GM19455 (cell line): ENCODE measurements around the gene ADISSP.

Experiments used
- ATAC-seq: cut with Tn5 transposase; IDR thresholded peaks from one replicate; pipeline ENCODE4 v1.9.1; 2021; ENCODE audit not compliant: unreplicated experiment

ADISSP gene

GRCh38 chr20:3782597-3782996, 15.0 kb upstream of the ADISSP start:
- no peak for ATAC-seq

DNA sequence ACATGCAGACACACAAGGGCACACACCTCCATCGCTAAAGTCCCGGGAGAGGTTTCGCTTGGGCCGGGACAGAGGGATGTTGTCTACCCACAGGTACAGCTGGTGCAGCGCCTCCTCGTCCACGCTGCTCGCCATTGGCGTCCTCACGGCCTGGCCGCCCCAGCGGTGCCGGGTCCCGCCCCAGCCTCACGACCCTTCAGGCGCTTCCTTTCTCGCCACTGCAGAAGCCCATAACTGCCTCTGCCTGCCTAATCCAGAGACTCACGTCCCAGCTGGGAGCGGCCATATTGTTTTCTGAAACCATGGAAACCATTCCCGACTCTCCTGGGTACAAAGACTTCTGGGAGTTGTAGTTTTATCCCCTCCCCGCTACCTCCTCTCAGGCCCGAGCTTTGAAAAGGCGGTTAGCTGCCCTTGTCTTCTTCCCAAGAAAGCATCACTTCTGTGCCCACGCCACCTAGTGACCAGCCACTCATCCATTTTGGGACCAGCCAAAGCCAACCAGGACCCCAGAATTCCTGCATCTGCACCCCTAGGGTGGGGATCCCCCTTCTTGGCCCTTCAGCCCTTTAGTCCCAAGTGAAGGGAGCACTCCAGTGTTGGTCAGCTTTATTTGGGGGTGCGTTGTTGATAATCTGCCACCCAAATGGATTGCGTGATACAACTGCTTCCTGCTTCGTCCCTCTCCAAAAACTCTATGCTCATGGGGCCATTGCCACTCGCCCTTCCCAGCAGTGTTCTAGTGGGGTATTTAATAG, 13.8 kb upstream of the ADISSP start, which contains the start of gene SPEF1:
TSS of gene SPEF1 (minus strand) at position 296 of the 758 bp plus-strand sequence. CDS start at position 135, 161 bp downstream.
- ATAC-seq = peak; percentile 51

- no peak for ATAC-seq
These were observed 11.4 kb upstream of the ADISSP start for GRCh38 chr20:3778976-3779375.

DNA sequence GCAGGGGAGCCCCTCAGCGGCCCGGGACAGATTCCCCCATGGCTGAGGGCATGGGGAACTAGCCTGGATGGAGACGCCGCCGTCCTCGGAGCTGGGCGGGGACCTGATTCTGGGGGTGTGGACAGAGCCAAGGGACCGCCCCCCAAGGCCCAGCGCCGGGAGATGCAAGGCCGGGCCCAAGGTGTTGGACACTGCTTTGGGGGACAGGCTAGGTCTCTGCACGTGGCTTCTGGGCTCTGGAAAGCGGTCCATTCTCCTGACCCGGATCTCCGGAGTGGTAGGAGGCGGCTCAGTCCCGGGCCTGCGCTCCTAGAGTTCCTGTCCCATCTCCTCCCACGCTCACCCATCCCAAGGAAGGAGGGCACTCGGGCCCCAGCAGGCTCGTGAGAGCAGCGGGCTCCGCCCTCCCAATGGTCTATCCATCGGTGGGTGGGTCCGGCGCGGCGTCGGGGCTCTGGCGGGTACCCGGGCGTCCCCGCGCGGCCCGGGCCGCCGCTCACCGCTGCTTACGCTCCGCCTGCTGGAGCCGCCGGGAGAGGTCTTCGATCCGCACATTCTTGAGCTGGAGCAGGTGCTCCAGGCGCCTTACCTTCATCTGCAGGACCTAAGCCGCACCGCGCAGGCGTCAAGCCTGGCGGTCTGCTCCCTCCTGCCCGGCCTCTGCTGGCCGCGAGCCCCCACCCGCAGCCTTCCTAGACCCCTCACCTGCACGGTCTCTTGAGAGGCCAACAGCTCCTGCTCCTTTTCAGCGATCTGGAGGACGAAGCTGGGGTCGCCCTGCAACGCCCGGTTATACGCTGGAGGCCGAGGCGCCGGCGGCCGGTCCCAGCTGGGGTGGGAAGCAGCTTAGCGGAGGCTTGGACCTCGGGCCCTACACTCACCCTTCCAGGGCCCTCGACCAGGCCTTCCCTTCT, 10.4 kb upstream of the ADISSP start:
- no peak for ATAC-seq

- ATAC-seq = no peak
These were observed 9.8 kb upstream of the ADISSP start for GRCh38 chr20:3777381-3777715.

DNA sequence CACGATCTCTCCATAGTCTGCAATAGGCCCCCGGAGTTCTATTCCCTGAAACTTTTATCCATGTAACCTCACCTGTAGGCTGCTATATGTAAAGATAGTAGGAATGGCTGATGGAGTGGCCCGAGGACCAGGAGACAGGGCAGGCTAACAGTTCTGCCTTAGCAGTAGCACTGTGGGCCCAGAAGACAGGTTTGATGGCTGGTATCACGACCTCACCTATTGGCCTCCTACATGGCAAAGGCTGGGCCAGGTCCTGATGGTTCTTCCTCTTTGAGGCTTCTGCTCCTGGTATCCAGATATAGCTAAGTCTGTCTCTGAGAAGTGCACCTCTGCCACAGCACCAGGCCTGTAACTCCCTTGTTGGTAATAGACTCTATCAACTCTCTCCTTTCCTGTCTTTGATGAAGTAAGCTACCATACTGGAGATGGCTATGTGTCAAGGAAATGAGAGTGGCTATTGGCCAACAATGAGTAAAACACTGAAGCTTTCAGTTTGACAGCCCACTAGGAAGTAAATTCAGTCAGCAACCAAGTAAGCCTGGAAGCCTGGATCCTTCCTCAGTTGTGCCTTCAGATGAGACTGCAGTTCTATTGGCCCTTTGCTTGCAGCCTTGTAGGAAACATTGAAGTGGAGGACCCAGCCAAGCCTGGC, 8.0 kb upstream of the ADISSP start:
- ATAC-seq = no peak

GRCh38 chr20:3771552-3772058, 4.1 kb upstream of the ADISSP start:
- no peak for ATAC-seq

DNA sequence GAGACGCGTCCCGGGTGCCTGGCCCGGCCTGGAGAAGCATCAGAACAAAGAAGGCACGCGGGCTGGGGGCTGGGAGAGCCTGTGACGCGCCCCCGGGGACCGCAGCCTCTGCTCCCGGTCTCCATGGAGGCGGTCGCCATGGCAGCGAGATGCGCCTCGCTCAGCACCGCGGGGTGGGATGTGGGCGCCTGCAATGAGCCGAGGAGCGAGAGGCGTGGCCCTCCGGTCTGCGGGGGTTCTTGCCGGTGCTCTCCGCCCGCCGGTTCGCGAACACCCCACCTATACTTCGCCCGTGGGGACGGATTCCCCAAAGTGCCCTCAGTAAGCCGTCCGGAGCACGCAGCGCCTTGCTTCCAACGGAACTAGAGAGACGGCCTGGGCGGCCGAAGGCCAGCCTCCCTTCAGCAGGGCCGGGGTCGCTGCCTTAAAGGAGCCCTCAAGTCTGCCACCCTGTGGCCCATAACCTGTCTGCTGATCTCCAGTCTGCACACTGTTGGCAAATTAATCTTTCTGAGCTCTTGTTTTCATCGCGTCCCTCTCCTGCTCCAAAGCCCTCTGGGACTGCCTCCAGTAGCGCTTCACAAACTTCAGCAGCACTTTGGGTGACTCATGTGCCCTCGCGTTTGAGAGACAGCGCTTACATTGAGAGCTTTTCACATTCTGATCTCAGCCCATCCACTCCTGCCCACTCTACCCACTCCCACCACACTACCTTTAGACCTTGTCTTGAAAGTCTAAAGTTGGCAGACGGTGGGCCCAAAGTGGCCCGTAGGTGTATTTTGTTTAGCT, 983 bp upstream of the ADISSP start:
- peak; percentile 44 for ATAC-seq

GRCh38 chr20:3767110-3767426, 485 bp downstream of the ADISSP start:
- ATAC-seq = no peak

GRCh38 chr20:3766422-3767109, 987 bp downstream of the ADISSP start:
- no peak for ATAC-seq

- ATAC-seq = no peak
These were observed 2.2 kb downstream of the ADISSP start for GRCh38 chr20:3765171-3765882.

DNA sequence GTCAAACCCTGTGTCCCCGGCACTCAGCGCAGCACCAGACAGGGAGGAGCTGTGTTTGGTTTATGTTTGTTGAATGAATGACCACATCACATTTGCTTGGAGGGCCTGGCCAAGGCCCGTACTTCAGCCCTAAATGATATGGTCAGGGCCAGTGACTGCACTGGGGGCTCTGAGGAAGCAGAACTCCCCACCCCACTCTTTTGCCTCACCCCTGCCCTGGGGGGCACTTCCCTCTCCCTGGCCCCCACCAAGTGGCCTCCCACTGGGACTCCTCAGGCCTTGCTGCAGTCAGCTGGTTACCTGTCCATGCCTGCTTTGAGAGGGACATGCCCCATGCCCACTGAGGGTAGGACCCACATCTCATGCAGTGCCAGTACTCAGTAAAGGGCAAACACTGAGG, 2.9 kb downstream of the ADISSP start:
- no peak for ATAC-seq

GRCh38 chr20:3763671-3764601, 3.6 kb downstream of the ADISSP start:
- ATAC-seq = no peak

DNA sequence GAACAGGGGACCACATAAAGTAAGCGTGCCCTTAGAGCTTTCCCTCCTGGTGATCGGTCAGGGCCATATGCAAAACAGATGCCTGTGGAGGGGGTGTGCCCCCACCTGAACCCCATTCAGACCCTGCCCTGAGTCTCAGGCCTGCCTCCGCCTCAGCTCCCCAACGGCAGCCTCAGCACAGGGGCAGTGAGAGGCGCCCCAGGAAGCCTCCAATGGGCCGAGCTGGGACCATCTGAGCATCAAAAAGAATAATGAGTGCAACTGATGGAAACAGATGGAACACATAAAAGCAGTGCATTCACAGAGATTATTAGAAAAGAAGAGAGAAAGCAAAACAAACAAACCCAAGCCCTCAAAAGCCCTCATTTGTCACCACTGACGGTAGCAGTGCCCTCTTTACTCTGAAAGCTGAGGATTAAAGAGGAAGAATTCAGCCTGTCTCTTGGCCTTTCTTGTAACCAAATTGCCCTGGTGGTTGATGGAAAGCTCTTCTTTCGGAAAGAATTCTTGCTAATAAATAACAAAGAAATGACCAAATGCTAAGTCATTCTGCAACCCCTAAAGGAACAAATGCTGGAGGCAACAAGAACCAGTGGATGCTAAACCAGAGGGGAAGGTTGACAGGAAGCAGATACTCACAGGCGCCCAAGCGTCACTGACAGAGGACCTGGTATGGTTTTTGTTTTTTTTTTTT, 6.8 kb downstream of the ADISSP start:
- ATAC-seq = no peak

GRCh38 chr20:3759884-3760283, 7.7 kb downstream of the ADISSP start:
- no peak for ATAC-seq

GRCh38 chr20:3759316-3759823, 8.2 kb downstream of the ADISSP start:
- ATAC-seq = no peak

- no peak for ATAC-seq
These were observed 9.0 kb downstream of the ADISSP start for GRCh38 chr20:3758566-3758965.

GRCh38 chr20:3757268-3757667, 10.3 kb downstream of the ADISSP start:
- no peak for ATAC-seq
